ENCODE results near the gene SFTPD. TPM values are rescaled to one million over a fixed set of nuclear protein-coding genes. Genes with fewer than 3 reads are reported as not detected.
"Not testable (repeated sequence)": the region's sequence is repeated elsewhere in the genome, so short reads cannot be mapped to it uniquely, and the experiment has no call there.

Gene SFTPD
- total RNA-seq, 1 experiment from 2014 or later: not detected

DNA sequence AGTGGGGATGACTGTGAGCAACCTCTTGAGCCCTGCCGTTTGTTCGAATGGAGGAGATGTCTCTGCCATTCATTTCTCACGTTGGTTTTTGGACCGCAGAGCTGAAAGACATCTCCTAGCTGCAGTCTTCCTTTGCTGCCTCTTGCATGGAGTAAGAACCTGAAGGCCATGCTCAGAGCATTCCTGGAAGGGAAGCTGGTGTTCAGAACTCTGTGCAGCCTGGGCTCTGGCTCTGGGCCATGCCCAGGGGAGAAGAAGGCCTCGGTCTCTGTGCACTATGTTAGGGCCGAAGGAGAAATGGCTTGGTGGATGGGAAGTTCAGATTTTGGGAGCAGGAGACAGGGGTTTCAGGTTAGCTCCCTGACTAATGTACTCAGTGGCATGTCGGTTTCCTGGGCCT lies 22.9 kb downstream of the SFTPD start:
- intact Hi-C loops (cut with micrococcal nuclease; ENCODE audit: unreplicated experiment): no loop called here
- H3K36me3 Mint-ChIP-seq (ENCODE audit: insufficient read depth, unreplicated experiment): no peaks in the 10 kb centered on the region
- DNase-seq: no peak
- TF ChIP-seq, protein P1, sequence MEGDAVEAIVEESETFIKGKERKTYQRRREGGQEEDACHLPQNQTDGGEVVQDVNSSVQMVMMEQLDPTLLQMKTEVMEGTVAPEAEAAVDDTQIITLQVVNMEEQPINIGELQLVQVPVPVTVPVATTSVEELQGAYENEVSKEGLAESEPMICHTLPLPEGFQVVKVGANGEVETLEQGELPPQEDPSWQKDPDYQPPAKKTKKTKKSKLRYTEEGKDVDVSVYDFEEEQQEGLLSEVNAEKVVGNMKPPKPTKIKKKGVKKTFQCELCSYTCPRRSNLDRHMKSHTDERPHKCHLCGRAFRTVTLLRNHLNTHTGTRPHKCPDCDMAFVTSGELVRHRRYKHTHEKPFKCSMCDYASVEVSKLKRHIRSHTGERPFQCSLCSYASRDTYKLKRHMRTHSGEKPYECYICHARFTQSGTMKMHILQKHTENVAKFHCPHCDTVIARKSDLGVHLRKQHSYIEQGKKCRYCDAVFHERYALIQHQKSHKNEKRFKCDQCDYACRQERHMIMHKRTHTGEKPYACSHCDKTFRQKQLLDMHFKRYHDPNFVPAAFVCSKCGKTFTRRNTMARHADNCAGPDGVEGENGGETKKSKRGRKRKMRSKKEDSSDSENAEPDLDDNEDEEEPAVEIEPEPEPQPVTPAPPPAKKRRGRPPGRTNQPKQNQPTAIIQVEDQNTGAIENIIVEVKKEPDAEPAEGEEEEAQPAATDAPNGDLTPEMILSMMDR (IDR thresholded peaks at IDR 0.05; ENCODE audit: unreplicated experiment): no peak
- H3K27ac Mint-ChIP-seq (ENCODE audit: unreplicated experiment): no peak overlapping the region
- peaks cover 95% of the 10 kb centered on the region for H3K27me3 Mint-ChIP-seq (ENCODE audit: unreplicated experiment)
- CTCF ChIA-PET: no interaction called here
- BruUV-seq (replicated peaks): no TSS peak
- no peaks in the 10 kb centered on the region for H3K4me1 Mint-ChIP-seq (ENCODE audit: low read depth, unreplicated experiment)
- no peaks in the 10 kb centered on the region for H3K9me3 Mint-ChIP-seq (ENCODE audit: low read depth, unreplicated experiment)
- H3K4me3 Mint-ChIP-seq (ENCODE audit: low read depth, unreplicated experiment): no peak overlapping the region

DNA sequence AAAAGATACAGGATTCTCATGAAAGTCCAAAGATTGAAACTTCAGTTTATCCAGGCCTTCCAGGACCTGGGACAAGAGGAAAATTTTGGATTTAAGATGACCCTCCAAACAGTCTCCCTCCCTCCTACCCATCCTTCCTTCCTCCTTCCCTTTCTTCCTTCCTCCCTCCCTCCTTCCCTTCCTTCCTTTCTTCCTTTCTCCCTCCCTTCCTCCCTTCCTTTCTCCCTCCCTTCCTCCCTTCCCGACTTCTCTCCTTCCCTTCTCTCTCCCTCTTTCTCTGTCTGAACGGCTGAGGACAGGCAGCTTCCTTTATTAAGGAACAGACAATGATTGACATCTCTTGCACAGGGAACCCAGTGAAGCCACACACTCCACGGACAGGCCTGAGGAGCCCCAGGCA lies 23.3 kb downstream of the SFTPD start:
- no peaks in the 10 kb centered on the region for H3K9me3 Mint-ChIP-seq (ENCODE audit: low read depth, unreplicated experiment)
- no peak overlapping the region for H3K4me3 Mint-ChIP-seq (ENCODE audit: low read depth, unreplicated experiment)
- intact Hi-C loops (cut with micrococcal nuclease; ENCODE audit: unreplicated experiment): no loop called here
- BruUV-seq (replicated peaks): no TSS peak
- no peak overlapping the region for H3K27ac Mint-ChIP-seq (ENCODE audit: unreplicated experiment)
- CTCF ChIA-PET: interaction anchor here (0.6 kb wide), 1 partner anchor 37 kb away, joined by 3 read pairs; no protein-coding TSS in a partner anchor
- H3K36me3 Mint-ChIP-seq (ENCODE audit: insufficient read depth, unreplicated experiment): no peaks in the 10 kb centered on the region
- peaks cover 95% of the 10 kb centered on the region for H3K27me3 Mint-ChIP-seq (ENCODE audit: unreplicated experiment)
- H3K4me1 Mint-ChIP-seq (ENCODE audit: low read depth, unreplicated experiment): no peaks in the 10 kb centered on the region
- DNase-seq: no peak
- TF ChIP-seq, protein P1 (IDR thresholded peaks at IDR 0.05; ENCODE audit: unreplicated experiment): no peak

DNA sequence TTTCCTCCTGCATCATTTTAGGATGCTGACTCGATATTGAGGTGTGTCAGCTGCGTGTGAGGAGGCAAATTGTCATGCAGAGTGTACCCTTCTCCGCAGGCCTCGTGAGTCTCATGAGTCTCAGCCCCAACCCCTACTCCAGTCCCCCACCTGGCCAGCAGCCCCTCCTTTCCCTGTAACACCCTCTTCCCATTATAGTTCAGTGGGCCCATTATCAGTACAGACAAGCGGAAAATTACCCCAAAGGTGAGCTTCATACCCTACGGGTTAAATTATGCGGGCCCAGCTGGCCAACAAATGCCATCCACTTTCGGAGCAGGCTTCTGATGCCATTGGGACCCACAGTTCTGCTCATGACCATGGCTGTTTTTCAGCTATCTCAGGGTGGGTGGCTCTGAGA lies 25.2 kb downstream of the SFTPD start:
- Mint-ChIP-seq H3K9me3 (ENCODE audit: low read depth, unreplicated experiment) (no peaks in the 10 kb centered on the region), H3K36me3 (ENCODE audit: insufficient read depth, unreplicated experiment) (no peaks in the 10 kb centered on the region), H3K27ac (ENCODE audit: unreplicated experiment) (no peak overlapping the region), H3K4me3 (ENCODE audit: low read depth, unreplicated experiment) (no peak overlapping the region), H3K27me3 (ENCODE audit: unreplicated experiment) (peaks cover 92% of the 10 kb centered on the region), H3K4me1 (ENCODE audit: low read depth, unreplicated experiment) (no peaks in the 10 kb centered on the region)
- CTCF ChIA-PET: no interaction called here
- intact Hi-C loops (cut with micrococcal nuclease; ENCODE audit: unreplicated experiment): no loop called here
- no TSS peak for BruUV-seq (replicated peaks)
- no peak for DNase-seq
- TF ChIP-seq, protein P1 (IDR thresholded peaks at IDR 0.05; ENCODE audit: unreplicated experiment): no peak

DNA sequence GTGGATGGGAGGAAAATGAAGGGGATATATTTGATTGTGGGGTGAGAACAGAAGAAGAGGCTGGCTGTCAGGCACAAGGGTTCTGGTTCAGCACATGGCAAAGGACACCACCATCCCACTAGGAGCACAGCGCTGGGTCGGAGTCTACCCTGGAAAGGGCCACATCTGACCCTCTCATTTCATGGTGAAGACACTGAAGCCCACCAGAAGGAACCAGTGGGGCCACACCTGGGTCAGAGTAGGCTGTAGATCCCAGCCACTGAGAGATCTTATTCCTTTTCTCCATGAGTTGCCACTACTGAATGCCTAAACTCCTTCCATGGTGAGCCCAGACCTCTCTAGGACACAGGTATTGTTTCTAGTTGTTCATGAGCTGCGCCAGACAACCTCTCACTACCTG lies 25.8 kb downstream of the SFTPD start:
- no peak for DNase-seq
- BruUV-seq (replicated peaks): no TSS peak
- TF ChIP-seq, protein P1 (IDR thresholded peaks at IDR 0.05; ENCODE audit: unreplicated experiment): no peak
- H3K36me3 Mint-ChIP-seq (ENCODE audit: insufficient read depth, unreplicated experiment): no peaks in the 10 kb centered on the region
- peaks cover 93% of the 10 kb centered on the region for H3K27me3 Mint-ChIP-seq (ENCODE audit: unreplicated experiment)
- H3K4me1 Mint-ChIP-seq (ENCODE audit: low read depth, unreplicated experiment): no peaks in the 10 kb centered on the region
- no peak overlapping the region for H3K4me3 Mint-ChIP-seq (ENCODE audit: low read depth, unreplicated experiment)
- intact Hi-C loops (cut with micrococcal nuclease; ENCODE audit: unreplicated experiment): no loop called here
- H3K9me3 Mint-ChIP-seq (ENCODE audit: low read depth, unreplicated experiment): no peaks in the 10 kb centered on the region
- no peak overlapping the region for H3K27ac Mint-ChIP-seq (ENCODE audit: unreplicated experiment)
- CTCF ChIA-PET: no interaction called here

DNA sequence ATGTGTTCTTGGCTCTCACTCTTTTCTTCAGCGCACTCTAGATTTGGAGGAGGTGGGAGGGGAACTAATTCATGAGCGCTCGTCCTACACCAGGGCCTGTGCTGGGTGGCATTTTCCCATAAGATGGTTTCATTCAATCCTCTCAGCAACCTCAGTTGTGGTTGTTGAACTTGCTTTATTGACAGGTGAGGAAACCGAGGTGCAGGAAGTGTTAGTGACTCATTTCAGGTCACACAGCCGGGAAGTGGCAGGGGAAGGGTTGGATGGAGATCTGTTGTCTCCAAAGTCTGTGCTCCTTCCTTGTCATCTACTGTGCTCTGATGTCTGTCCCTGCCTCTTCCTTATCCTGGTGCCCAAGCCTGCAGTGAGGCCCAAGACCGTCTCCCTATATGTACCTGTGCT lies 26.9 kb downstream of the SFTPD start:
- H3K36me3 Mint-ChIP-seq (ENCODE audit: insufficient read depth, unreplicated experiment); H3K4me3 Mint-ChIP-seq (ENCODE audit: low read depth, unreplicated experiment); H3K4me1 Mint-ChIP-seq (ENCODE audit: low read depth, unreplicated experiment); H3K9me3 Mint-ChIP-seq (ENCODE audit: low read depth, unreplicated experiment); H3K27ac Mint-ChIP-seq (ENCODE audit: unreplicated experiment); DNase-seq; intact Hi-C loops (cut with micrococcal nuclease; ENCODE audit: unreplicated experiment); BruUV-seq (replicated peaks): not testable (repeated sequence)
- peaks cover 88% of the 10 kb centered on the region for H3K27me3 Mint-ChIP-seq (ENCODE audit: unreplicated experiment)
- CTCF ChIA-PET: interaction anchor here (0.6 kb wide), 1 partner anchor 130 kb away, joined by 3 read pairs; no protein-coding TSS in a partner anchor

DNA sequence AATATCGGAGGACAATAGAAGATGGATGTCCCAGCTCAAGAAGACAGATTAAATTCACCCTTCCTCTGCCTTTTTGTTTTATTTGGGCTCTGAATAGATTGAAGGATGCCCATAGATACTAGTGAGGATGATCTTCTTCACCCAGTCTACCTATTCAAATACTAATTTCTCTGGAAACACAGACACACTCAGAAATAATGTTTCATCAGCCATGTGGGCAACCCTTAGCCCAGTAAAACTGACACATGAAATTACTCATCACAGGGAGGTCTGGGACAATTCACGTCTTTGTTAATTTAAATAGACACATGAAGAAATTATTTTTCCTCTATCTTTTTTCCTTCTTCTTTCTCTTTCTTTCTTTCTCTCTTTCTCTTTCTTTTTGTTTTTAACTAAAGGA lies 33.1 kb downstream of the SFTPD start:
- not testable (repeated sequence) for H3K36me3 Mint-ChIP-seq (ENCODE audit: insufficient read depth, unreplicated experiment)
- intact Hi-C loops (cut with micrococcal nuclease; ENCODE audit: unreplicated experiment): loop anchor here (10.0 kb wide), 1 partner anchor 209 kb away; no protein-coding TSS in a partner anchor

DNA sequence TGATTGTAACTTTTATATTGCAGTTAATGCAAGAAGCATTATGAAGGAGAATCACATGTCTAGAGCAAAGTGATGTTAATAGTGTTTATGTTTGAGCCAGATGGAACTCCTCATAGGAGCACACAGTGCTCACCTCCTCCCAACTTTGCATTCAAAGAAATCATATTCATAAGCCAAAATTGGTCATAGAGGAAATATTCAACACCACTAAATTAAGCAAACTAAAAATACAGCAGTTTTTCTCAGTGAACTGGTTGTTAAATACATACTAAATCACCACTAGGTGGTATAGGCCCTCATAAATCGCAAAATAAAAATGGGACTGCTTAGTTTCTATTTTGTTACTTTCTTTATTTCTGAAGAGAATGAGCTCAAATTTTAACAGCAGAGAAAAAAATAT lies 34.4 kb downstream of the SFTPD start:
- H3K4me3 Mint-ChIP-seq (ENCODE audit: low read depth, unreplicated experiment); H3K9me3 Mint-ChIP-seq (ENCODE audit: low read depth, unreplicated experiment); H3K27ac Mint-ChIP-seq (ENCODE audit: unreplicated experiment); DNase-seq; H3K36me3 Mint-ChIP-seq (ENCODE audit: insufficient read depth, unreplicated experiment); BruUV-seq (replicated peaks); H3K4me1 Mint-ChIP-seq (ENCODE audit: low read depth, unreplicated experiment): not testable (repeated sequence)
- H3K27me3 Mint-ChIP-seq (ENCODE audit: unreplicated experiment): peaks cover 54% of the 10 kb centered on the region
- intact Hi-C loops (cut with micrococcal nuclease; ENCODE audit: unreplicated experiment): loop anchor here (5.0 to 10.0 kb wide), 2 partner anchors 133 to 210 kb away; no protein-coding TSS in a partner anchor
- CTCF ChIA-PET: interaction anchor here (0.7 to 1.3 kb wide), 2 partner anchors 21 to 133 kb away, joined by 3 to 5 read pairs; no protein-coding TSS in a partner anchor

More for the DNA sequence above, 33.1 kb downstream of the SFTPD start:
- H3K27ac Mint-ChIP-seq (ENCODE audit: unreplicated experiment); BruUV-seq (replicated peaks); DNase-seq; H3K9me3 Mint-ChIP-seq (ENCODE audit: low read depth, unreplicated experiment); H3K4me3 Mint-ChIP-seq (ENCODE audit: low read depth, unreplicated experiment); H3K4me1 Mint-ChIP-seq (ENCODE audit: low read depth, unreplicated experiment): not testable (repeated sequence)
- H3K27me3 Mint-ChIP-seq (ENCODE audit: unreplicated experiment): peaks cover 54% of the 10 kb centered on the region
- CTCF ChIA-PET: interaction anchor here (1.3 kb wide), 1 partner anchor 131 kb away, joined by 3 read pairs; no protein-coding TSS in a partner anchor

Measured in Calu3 (cell line).